ENCODE data around the gene MYPN. TPM values are rescaled to one million over a fixed set of nuclear protein-coding genes. Genes with fewer than 3 reads are reported as not detected.

The MYPN gene
- total RNA-seq, 3 donors from 2014 or later: 0.47 to 1.8 (median 0.93) TPM

DNA sequence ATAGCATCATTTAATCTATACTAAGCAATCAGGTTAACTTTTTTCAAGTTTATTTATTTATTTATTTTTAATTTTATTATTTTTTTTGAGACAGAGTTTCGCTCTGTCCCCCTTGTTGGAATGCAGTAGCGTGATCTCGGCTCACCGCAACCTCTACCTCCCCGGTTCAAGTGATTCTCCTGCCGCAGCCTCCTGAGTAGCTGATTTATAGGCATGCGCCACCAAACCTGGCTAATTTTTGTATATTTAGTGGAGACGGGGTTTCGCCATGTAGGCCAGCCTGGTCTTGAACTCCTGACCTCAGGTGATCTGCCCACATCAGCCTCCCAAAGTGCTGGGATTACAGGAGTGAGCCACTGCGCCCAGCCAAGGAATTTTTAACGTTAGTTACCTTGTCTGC, 635 bp upstream of the MYPN start:
- no peak for TF ChIP-seq CTCF (IDR thresholded peaks at IDR 0.05)
- intact Hi-C loops (cut with DNase I, micrococcal nuclease): no loop called here

GRCh38 chr10:68110027-68110426, 739 bp downstream of the MYPN start:
- no peaks in the 10 kb centered on the region for H3K4me1 ChIP-seq (ENCODE audit: low read depth)
- ATAC-seq: no peak
- H3K9me3 ChIP-seq: no peaks in the 10 kb centered on the region
- intact Hi-C loops (cut with DNase I, micrococcal nuclease): no loop called here
- H3K4me3 ChIP-seq: no peak overlapping the region
- H3K36me3 ChIP-seq (ENCODE audit: low read depth): no peaks in the 10 kb centered on the region
- no peak for TF ChIP-seq CTCF (IDR thresholded peaks at IDR 0.05)
- no peak for DNase-seq

More for the DNA sequence above, 635 bp upstream of the MYPN start:
- no peak overlapping the region for H3K4me3 ChIP-seq
- ATAC-seq: no peak
- H3K36me3 ChIP-seq (ENCODE audit: low read depth): no peaks in the 10 kb centered on the region
- no peak for DNase-seq
- H3K4me1 ChIP-seq (ENCODE audit: low read depth): no peaks in the 10 kb centered on the region
- no peaks in the 10 kb centered on the region for H3K9me3 ChIP-seq

DNA sequence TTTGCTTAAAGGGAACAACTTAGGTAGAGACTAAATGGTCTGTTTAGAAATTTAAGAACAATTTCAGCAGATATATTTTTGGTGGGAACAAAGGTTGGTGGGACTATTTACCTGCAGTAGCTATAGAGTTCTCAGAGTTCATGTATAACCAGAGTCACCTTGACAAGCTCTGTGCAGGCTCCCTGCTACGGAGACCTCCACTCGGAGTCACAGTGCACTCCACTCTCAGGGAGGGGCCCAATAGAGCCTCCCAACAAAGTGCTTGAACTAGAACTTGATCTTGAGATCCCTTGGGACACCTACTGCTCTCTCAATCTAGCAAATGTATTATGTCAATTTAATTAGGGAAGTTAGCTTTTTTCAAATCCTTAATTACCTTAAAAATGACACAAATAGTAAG, 2.3 kb downstream of the MYPN start:
- Histone ChIP-seq H3K4me3 (no peak overlapping the region), H3K9me3 (no peaks in the 10 kb centered on the region), H3K36me3 (ENCODE audit: low read depth) (no peaks in the 10 kb centered on the region), H3K4me1 (ENCODE audit: low read depth) (no peaks in the 10 kb centered on the region)
- intact Hi-C loops (cut with DNase I, micrococcal nuclease): no loop called here
- ATAC-seq: no peak
- no peak for DNase-seq
- TF ChIP-seq CTCF (IDR thresholded peaks at IDR 0.05): no peak

DNA sequence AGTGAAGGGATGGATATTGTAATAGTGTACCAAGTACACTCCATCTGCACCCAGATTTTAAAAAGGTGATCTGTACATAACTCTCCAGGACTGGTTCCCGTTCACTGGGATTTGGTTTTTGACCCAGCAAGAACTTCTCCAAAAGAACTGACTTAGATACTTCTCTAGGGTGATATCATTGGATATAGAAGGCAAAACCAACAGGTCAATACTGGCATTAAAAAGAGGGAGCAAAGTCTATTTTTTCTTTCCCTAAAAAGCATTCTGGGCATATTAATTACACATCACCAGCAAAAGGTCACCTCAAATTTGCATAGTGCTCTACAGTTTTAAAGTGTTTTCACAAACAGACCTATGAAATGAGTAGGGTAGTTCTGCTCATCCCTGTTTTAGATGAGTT, 3.5 kb downstream of the MYPN start:
- Histone ChIP-seq H3K4me1 (ENCODE audit: low read depth) (no peaks in the 10 kb centered on the region), H3K36me3 (ENCODE audit: low read depth) (no peaks in the 10 kb centered on the region), H3K9me3 (no peaks in the 10 kb centered on the region), H3K4me3 (no peak overlapping the region)
- no peak for DNase-seq
- no peak for ATAC-seq
- intact Hi-C loops (cut with DNase I, micrococcal nuclease): no loop called here
- TF ChIP-seq CTCF (IDR thresholded peaks at IDR 0.05): no peak

- DNase-seq (no peak), ATAC-seq (no peak)
- no peak for TF ChIP-seq CTCF (IDR thresholded peaks at IDR 0.05)
- Histone ChIP-seq H3K9me3 (no peaks in the 10 kb centered on the region), H3K36me3 (ENCODE audit: low read depth) (no peaks in the 10 kb centered on the region), H3K4me1 (ENCODE audit: low read depth) (no peaks in the 10 kb centered on the region), H3K4me3 (no peak overlapping the region)
- intact Hi-C loops (cut with DNase I, micrococcal nuclease): no loop called here
Observed at GRCh38 chr10:68118657-68119056, 9.4 kb downstream of the MYPN start.
